ENCODE data around the gene C14orf180.

DNA sequence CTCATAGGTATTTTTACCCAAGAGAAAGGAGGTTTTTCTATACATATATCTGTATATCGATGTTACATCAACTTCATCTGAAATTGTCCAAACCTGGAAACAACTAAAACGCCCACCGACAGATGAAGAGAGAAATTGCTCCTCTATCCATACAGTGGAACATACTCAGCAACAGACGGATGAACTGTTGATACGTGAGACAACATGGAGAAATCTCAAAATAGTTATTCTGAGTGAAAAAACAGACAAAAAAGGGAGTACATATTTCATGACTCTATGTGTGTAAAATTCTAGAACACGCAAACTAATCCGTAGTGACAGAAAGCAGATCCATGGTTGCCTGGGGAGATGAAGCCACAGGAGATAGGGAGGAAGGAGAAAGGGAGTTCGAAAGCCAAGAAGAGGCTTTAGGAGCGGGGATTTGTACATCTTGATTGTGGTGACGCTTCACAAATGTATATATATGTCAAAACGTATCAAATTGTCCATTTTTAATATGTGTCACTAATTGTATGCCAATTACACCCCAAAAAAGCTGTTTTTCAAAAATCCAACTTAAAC lies 37.6 kb upstream of the C14orf180 start:
- TF ChIP-seq, protein P1, sequence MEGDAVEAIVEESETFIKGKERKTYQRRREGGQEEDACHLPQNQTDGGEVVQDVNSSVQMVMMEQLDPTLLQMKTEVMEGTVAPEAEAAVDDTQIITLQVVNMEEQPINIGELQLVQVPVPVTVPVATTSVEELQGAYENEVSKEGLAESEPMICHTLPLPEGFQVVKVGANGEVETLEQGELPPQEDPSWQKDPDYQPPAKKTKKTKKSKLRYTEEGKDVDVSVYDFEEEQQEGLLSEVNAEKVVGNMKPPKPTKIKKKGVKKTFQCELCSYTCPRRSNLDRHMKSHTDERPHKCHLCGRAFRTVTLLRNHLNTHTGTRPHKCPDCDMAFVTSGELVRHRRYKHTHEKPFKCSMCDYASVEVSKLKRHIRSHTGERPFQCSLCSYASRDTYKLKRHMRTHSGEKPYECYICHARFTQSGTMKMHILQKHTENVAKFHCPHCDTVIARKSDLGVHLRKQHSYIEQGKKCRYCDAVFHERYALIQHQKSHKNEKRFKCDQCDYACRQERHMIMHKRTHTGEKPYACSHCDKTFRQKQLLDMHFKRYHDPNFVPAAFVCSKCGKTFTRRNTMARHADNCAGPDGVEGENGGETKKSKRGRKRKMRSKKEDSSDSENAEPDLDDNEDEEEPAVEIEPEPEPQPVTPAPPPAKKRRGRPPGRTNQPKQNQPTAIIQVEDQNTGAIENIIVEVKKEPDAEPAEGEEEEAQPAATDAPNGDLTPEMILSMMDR (IDR thresholded peaks at IDR 0.05), result no peak
- TF ChIP-seq POLR2A (IDR thresholded peaks at IDR 0.05), result no peak
